NOMO-1 treated with dmso at 0.1 percent for 144 hours (cell line): ENCODE results near the gene CORO2B.
"Not testable (repeated sequence)": the region's sequence is repeated elsewhere in the genome, so short reads cannot be mapped to it uniquely, and the experiment has no call there.

Source experiments
- DNase-seq: peaks from one replicate; lab custom pipeline; 2025; ENCODE audit not compliant: unreplicated experiment; lab: John Stamatoyannopoulos, UW

The CORO2B gene

GRCh38 chr15:68643216-68643830, 64.5 kb downstream of the CORO2B start:
- no peak for DNase-seq

GRCh38 chr15:68644083-68644904, 65.5 kb downstream of the CORO2B start:
- DNase-seq = no peak

- no peak for DNase-seq
Observed at GRCh38 chr15:68644996-68645395, 66.2 kb downstream of the CORO2B start.

- no peak for DNase-seq
Observed at GRCh38 chr15:68646156-68646555, 67.4 kb downstream of the CORO2B start.

GRCh38 chr15:68646696-68647095, 67.9 kb downstream of the CORO2B start:
- DNase-seq = no peak

- DNase-seq = not testable (repeated sequence)
Observed at GRCh38 chr15:68647361-68647760, 68.6 kb downstream of the CORO2B start.

GRCh38 chr15:68650901-68651709, 72.3 kb downstream of the CORO2B start:
- no peak for DNase-seq

- DNase-seq = no peak
Observed at GRCh38 chr15:68651916-68652525, 73.2 kb downstream of the CORO2B start.

- no peak for DNase-seq
Observed at GRCh38 chr15:68653031-68653635, 74.3 kb downstream of the CORO2B start.

- no peak for DNase-seq
Observed at GRCh38 chr15:68653801-68654200, 75.0 kb downstream of the CORO2B start.

GRCh38 chr15:68654786-68655560, 76.2 kb downstream of the CORO2B start:
- DNase-seq = no peak

- DNase-seq = no peak
Observed at GRCh38 chr15:68655686-68656437, 77.1 kb downstream of the CORO2B start.

- DNase-seq = no peak
Observed at GRCh38 chr15:68656438-68656739, 77.6 kb downstream of the CORO2B start.

- no peak for DNase-seq
Observed at GRCh38 chr15:68658151-68658550, 79.4 kb downstream of the CORO2B start.

- DNase-seq = no peak
Observed at GRCh38 chr15:68658641-68659358, 80.0 kb downstream of the CORO2B start.

GRCh38 chr15:68663526-68663925, 84.7 kb downstream of the CORO2B start:
- DNase-seq = no peak

GRCh38 chr15:68666120-68666811, 87.5 kb downstream of the CORO2B start:
- no peak for DNase-seq

GRCh38 chr15:68666812-68667450, 88.1 kb downstream of the CORO2B start:
- DNase-seq = no peak
